IPS DF 6.9 (cell line): ENCODE results near the gene GRPEL2.

Experiments used
- DNase-seq: peaks from one replicate; pipeline ENCODE4 v3.0.0-alpha.2; 2013; ENCODE audit warnings: low read depth, low spot score
- H3K27ac ChIP-seq: one replicate; pipeline ENCODE4 v1.5.1; 2013; ENCODE audit warnings: low read length, control low read depth
- H3K27me3 ChIP-seq: 2 replicates; pipeline ENCODE4 v1.6.1; 2013; ENCODE audit warnings: mild to moderate bottlenecking, low read length; ENCODE audit not compliant: control insufficient read depth, insufficient read depth
- H3K36me3 ChIP-seq: 2 replicates; pipeline ENCODE4 v1.6.1; 2013; ENCODE audit warnings: low read length; ENCODE audit not compliant: control insufficient read depth, insufficient read depth
- H3K4me1 ChIP-seq: 2 replicates; pipeline ENCODE4 v1.6.1; 2013; ENCODE audit warnings: low read length; ENCODE audit not compliant: control insufficient read depth, insufficient read depth
- H3K4me3 ChIP-seq: 2 replicates; pipeline ENCODE4 v1.5.1; 2013; ENCODE audit warnings: mild to moderate bottlenecking, low read length
- H3K9me3 ChIP-seq: 2 replicates; pipeline ENCODE4 v1.6.1; 2013; ENCODE audit warnings: low read length, inconsistent platforms; ENCODE audit not compliant: control insufficient read depth, insufficient read depth
- WGBS: extraction: QIAGEN DNeasy Blood & Tissue Kit; methylation state at CpG from one replicate; pipeline ENCODE4 v1.1.7; 2013; ENCODE audit warnings: mixed read lengths, missing lambda C conversion rate; ENCODE audit not compliant: insufficient read length, insufficient coverage; 5-methylcytosine and 5-hydroxymethylcytosine counted together

Gene GRPEL2

GRCh38 chr5:149357370-149358293 is 12.3 kb downstream of the GRPEL2 start, which contains the start of gene PCYOX1L:
Gene PCYOX1L, plus strand, starts transcription at chr5:149358046. Its CDS starts 23 bp downstream, at chr5:149358069.
- no peaks in the 10 kb centered on the region for H3K27me3 ChIP-seq
- DNase-seq: peak; percentile 88
- WGBS: no CpG with 5 or more reads among the region's 61 CpGs
- H3K9me3 ChIP-seq: no peaks in the 10 kb centered on the region
- H3K4me1 ChIP-seq: 0 out of 2 replicates have a peak, but pooled peaks cover 1% of the 10 kb centered on the region
- no peak within 1 kb of the TSS for H3K27ac ChIP-seq
- H3K36me3 ChIP-seq: no peaks in the 10 kb centered on the region
- H3K4me3 ChIP-seq: peak within 1 kb of the TSS; percentile 70; the same call in 1 of the 2 replicates

GRCh38 chr5:149358294-149358651 is 13.0 kb downstream of the GRPEL2 start:
- Histone ChIP-seq H3K27me3 (no peaks in the 10 kb centered on the region), H3K4me3 (peak overlapping the region; percentile 70; the same call in 1 of the 2 replicates), H3K36me3 (no peaks in the 10 kb centered on the region), H3K27ac (no peak overlapping the region), H3K4me1 (0 out of 2 replicates have a peak, but pooled peaks cover 1% of the 10 kb centered on the region), H3K9me3 (no peaks in the 10 kb centered on the region)
- no CpG with 5 or more reads among the region's 18 CpGs for WGBS
- DNase-seq: no peak

DNA sequence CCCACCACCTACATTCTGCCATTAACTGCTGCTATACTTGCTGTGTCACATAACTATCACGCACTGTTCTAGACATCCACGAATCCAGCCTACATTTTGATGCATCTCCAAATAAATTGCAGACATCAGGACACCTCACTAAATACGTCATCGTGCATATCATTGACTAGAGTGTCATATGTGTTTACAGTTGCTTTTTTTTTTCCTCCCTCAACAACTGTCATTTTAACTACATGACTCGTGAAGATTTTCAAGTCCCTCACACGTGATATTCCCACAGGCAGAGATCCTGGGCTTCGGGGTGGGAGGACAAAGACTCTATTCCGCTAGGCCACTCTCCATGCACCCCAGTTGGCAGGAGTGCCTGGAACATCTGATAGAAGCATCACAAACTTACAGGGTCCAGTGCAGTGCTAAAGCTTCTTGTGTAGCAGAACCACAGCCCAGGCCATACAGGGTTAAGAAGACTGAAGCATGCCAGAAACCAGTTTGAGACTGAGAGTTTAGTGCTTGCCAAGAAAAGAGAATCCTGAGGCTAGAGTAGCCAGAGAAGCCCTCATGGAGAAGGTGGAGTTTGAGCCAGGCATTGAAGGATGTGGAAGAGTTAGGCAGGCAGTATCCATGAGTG is 13.7 kb downstream of the GRPEL2 start:
- no peaks in the 10 kb centered on the region for H3K9me3 ChIP-seq
- no peak overlapping the region for H3K27ac ChIP-seq
- no peak for DNase-seq
- no CpG with 5 or more reads among the region's 8 CpGs for WGBS
- H3K4me1 ChIP-seq: 0 out of 2 replicates have a peak, but pooled peaks cover 1% of the 10 kb centered on the region
- H3K4me3 ChIP-seq: no peak overlapping the region
- no peaks in the 10 kb centered on the region for H3K36me3 ChIP-seq
- no peaks in the 10 kb centered on the region for H3K27me3 ChIP-seq

DNA sequence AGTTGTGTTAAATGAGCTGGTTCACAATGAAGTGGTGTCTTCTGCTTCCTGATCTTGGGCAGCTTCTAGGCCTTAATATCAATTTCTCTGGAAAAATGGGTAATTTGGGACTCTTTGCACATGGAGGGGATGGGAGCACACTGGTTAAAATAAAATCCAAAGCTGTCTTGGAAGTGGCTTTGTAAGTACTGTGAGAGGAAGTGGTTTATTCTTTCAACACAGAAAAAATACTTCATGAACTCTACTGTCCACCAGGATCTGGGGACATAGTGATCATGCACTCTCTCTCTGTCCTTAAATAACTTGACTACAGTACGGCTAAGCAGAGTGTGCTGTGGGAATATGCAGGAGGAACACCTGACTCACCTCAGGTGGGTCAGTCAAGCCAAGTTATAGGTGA is 15.0 kb downstream of the GRPEL2 start:
- Histone ChIP-seq H3K36me3 (no peaks in the 10 kb centered on the region), H3K4me1 (0 out of 2 replicates have a peak, but pooled peaks cover 1% of the 10 kb centered on the region), H3K27me3 (no peaks in the 10 kb centered on the region), H3K27ac (no peak overlapping the region), H3K4me3 (no peak overlapping the region), H3K9me3 (no peaks in the 10 kb centered on the region)
- no peak for DNase-seq
- WGBS: no CpG with 5 or more reads among the region's 1 CpG

DNA sequence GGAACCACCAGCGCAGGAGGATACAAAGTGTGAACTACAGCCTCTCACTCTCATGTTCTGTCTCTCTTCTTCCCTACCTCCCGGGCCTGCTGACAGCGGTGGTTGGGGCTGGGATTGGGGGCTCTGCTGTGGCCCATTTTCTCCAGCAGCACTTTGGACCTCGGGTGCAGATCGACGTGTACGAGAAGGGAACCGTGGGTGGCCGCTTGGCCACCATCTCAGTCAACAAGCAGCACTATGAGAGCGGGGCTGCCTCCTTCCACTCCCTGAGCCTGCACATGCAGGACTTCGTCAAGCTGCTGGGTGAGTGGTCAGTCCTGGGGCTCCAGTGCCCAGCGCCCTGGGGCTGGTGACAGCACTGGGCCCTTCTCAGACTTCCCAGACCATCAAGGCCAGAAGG is 17.2 kb downstream of the GRPEL2 start:
- DNase-seq: no peak
- H3K4me3 ChIP-seq: no peak overlapping the region
- no CpG with 5 or more reads among the region's 12 CpGs for WGBS
- H3K27me3 ChIP-seq: no peaks in the 10 kb centered on the region
- H3K36me3 ChIP-seq: no peaks in the 10 kb centered on the region
- no peak overlapping the region for H3K27ac ChIP-seq
- peaks cover 3% of the 10 kb centered on the region; the same call in 1 of the 2 replicates for H3K4me1 ChIP-seq
- no peaks in the 10 kb centered on the region for H3K9me3 ChIP-seq

DNA sequence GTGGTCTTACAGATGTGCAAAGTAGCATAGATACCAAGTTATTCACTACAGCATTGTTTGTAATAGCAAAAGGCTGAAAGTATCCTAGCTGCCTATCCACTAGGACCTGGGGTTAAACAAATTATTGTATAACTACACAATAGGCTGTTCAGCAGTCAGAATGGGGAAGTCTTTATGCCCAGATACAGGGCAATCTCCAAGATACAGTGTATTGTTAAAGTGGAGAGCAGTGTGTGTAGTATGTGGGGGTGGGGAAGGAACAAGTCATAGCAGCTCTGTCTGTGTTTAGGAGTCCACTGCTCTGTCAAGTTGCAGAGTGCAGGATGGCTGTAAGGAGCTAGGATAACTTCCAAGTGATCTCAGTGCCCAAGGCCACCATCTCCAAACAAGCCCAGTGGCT is 18.1 kb downstream of the GRPEL2 start:
- no peak for DNase-seq
- no peaks in the 10 kb centered on the region for H3K9me3 ChIP-seq
- H3K27me3 ChIP-seq: no peaks in the 10 kb centered on the region
- H3K4me1 ChIP-seq: peaks cover 3% of the 10 kb centered on the region; the same call in 1 of the 2 replicates
- H3K36me3 ChIP-seq: no peaks in the 10 kb centered on the region
- no peak overlapping the region for H3K4me3 ChIP-seq
- no peak overlapping the region for H3K27ac ChIP-seq

DNA sequence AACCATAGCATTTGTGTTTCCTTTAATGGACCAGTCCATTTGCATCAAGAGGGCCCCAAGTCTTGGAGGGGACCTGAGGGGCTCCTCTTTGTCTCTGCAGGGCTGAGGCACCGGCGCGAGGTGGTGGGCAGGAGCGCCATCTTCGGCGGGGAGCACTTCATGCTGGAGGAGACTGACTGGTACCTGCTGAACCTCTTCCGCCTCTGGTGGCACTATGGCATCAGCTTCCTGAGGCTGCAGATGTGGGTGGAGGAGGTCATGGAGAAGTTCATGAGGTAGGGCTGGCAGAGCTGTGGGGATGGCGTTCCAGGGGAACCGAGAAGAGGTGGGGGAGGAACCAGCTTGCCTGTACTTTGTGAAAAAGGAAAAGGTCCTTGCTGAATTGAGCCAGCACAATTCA is 18.6 kb downstream of the GRPEL2 start:
- no peak for DNase-seq
- Histone ChIP-seq H3K36me3 (no peaks in the 10 kb centered on the region), H3K27ac (no peak overlapping the region), H3K9me3 (no peaks in the 10 kb centered on the region), H3K4me1 (peaks cover 1% of the 10 kb centered on the region; the same call in 1 of the 2 replicates), H3K4me3 (no peak overlapping the region), H3K27me3 (no peaks in the 10 kb centered on the region)
- no CpG with 5 or more reads among the region's 9 CpGs for WGBS

DNA sequence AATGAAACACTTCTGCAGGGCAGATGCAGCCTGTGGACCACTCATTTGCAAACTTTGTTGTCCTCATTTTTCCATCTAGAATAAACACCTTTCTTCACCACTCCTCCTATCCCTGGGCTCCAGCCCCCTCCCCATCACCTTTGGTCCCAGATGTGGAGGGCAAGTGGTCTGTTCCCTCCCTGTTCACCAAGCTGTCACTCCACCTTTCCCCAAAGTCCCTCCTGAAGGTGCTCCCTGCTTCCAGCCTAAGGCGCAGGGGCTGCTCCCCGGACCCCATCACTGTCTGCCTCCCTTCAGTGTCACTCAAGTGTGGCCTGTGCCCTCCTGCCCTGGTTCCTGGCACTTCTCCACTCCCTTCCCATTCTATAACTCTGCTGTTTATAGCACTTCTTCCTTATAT is 19.4 kb downstream of the GRPEL2 start:
- DNase-seq: no peak
- no peaks in the 10 kb centered on the region for H3K9me3 ChIP-seq
- WGBS: no CpG with 5 or more reads among the region's 2 CpGs
- H3K4me3 ChIP-seq: no peak overlapping the region
- peaks cover 1% of the 10 kb centered on the region; the same call in 1 of the 2 replicates for H3K4me1 ChIP-seq
- H3K27me3 ChIP-seq: no peaks in the 10 kb centered on the region
- no peaks in the 10 kb centered on the region for H3K36me3 ChIP-seq
- H3K27ac ChIP-seq: no peak overlapping the region

DNA sequence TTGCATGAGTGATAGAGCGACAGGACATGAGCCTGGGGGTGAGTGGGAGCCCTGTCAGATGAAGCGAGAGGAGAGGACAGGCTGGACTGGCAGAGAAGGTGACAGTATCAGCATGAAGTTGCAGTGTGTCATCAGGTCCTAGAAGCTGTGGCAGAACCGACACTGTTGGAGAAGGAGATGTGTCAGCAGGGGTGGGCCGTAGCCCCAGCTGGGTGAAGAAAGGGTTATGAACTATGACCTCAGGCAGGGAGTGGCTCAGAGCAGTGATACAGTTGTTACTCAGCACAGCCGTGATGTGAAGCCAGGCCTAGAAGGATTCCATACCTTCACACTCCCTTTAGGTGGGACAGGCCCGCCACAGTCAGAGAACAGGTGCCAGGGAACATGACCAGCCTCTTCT is 20.1 kb downstream of the GRPEL2 start:
- WGBS: no CpG with 5 or more reads among the region's 6 CpGs
- Histone ChIP-seq H3K36me3 (no peaks in the 10 kb centered on the region), H3K27me3 (no peaks in the 10 kb centered on the region), H3K27ac (no peak overlapping the region), H3K4me3 (no peak overlapping the region), H3K4me1 (peaks cover 1% of the 10 kb centered on the region; the same call in 1 of the 2 replicates), H3K9me3 (no peaks in the 10 kb centered on the region)
- no peak for DNase-seq

DNA sequence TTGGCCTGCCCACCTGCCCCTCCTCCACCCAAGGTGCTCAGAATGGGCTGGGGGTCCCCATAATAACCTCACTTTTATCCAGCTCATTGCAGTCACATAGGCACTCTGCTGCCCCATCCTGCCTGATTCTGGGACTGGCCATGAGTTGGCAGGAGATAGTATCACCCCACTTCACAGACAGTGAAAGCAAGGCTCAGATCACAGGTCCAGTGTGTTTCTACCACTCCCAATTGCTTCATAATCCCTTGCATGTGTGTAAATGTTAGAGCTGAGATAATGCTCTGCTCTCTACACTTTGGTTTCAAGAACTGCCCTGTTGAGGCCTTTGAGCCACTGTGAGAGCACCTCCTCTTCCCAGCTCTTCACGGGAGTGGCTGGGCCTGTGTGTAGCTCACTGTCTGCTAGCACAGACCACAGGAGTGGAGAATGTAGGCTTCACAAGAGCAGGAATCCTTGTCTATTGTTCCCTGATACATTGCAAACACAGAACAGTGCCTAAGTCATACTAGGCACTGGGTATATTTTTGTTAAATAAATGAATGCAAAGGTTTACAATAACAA is 20.9 kb downstream of the GRPEL2 start:
- Histone ChIP-seq H3K36me3 (no peaks in the 10 kb centered on the region), H3K4me3 (no peak overlapping the region), H3K9me3 (no peaks in the 10 kb centered on the region), H3K27ac (no peak overlapping the region), H3K4me1 (peaks cover 1% of the 10 kb centered on the region; the same call in 1 of the 2 replicates), H3K27me3 (no peaks in the 10 kb centered on the region)
- no peak for DNase-seq
- no CpG with 5 or more reads among the region's 1 CpG for WGBS
